CD4-positive, alpha-beta T cell treated with Interleukin-1 beta for 1 hour (primary cell): ENCODE data around the gene AFDN.
A peak's percentile ranks its signal among the peaks of the same experiment; 100 is the strongest.

Experiments used
- DNase-seq, 2 donors: peaks; one replicate each; pipeline ENCODE4 v3.0.0-alpha.2; 2020 to 2022

Gene AFDN

DNA sequence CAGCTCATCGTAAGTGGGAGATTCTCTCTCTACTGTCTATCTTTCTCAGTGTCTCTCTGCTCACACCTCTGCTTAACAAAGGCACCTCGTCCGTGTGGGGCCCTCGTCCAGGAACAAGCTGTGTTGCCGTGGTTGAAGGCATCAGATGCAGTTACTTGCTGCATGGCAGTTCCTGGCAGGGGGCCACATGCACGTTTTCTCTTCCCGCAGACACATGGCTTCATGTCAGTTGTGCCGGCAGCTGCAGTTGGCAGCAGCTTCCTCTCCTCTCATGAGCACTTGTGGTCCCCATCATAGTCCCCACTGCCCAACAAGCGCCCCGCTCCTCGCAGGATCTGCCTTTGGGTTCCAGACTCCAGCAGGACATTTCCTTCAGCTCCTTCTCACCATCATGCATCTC is 7.1 kb upstream of the AFDN start:
- no peak for DNase-seq

DNA sequence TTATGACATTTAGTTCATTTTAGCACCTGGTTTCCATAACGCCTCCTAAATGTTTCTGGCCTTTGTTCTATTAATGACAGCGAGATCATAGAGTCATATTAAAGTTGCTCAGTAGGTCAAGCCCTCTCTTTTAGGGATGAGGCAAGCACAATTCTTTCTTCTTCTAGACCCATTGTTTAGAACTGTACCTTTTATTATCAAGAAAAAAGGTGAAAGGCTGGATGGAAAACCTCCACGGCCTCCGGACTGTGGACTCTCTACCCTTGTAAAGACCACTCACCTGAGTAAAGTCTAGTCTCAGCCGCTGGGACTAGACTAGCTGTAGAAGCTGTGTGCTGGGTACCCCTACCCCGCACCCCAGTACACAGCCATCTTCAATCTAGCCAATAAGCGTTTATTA is 6.0 kb upstream of the AFDN start:
- DNase-seq, result no peak

GRCh38 chr6:167824591-167825331 is 1.9 kb upstream of the AFDN start:
- DNase-seq, result no peak

DNA sequence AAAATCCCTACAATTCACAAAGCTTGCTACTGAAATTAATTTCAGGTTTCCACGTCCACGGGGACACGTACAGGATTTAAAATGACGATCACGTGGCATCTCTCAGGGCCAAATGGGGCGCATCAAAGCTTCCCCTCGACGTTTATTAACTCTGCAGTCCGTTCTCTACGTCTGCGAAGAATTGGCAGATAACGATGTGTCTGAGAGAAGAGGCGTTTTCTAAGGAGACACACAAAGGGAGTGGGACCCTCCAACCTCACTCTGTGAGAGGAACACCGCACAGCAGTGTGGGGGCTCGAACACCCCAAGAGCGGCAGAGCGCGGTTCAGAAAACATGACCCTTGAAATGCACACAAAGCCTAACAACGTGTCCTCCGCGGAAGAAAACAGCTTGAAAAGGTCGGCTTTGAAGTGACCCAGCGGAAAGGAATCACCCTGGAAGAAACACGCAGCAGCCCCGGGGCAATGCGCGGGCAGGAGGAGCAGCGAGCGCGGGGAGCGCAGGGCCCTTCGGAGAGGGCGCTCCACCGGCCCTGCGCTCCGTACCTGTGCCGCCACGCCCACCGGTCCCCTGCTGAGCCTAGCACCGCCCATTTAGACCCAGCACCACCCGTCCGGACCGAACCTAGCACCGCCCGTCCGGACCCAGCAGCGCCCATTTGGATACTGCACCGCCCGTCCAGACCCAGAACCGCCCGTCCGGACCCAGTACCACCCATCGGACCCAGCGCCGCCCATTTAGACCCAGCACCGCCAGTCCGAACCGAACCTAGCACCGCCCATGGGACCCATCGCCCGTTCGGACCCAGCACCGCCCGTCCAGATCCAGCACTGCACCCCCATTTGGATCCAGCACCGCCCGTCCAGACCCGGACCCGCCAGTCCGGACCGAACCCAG is 1.1 kb upstream of the AFDN start:
- DNase-seq, result peak in 1 of 2 donors; percentile 27

GRCh38 chr6:167826230-167826895 is 348 bp upstream of the AFDN start:
- DNase-seq, result peak; percentile 62 to 70

GRCh38 chr6:167827583-167828324 is 1.0 kb downstream of the AFDN start:
- peak in 1 of 2 donors; percentile 35 for DNase-seq

GRCh38 chr6:167828325-167828956 is 1.7 kb downstream of the AFDN start:
- DNase-seq, result no peak

DNA sequence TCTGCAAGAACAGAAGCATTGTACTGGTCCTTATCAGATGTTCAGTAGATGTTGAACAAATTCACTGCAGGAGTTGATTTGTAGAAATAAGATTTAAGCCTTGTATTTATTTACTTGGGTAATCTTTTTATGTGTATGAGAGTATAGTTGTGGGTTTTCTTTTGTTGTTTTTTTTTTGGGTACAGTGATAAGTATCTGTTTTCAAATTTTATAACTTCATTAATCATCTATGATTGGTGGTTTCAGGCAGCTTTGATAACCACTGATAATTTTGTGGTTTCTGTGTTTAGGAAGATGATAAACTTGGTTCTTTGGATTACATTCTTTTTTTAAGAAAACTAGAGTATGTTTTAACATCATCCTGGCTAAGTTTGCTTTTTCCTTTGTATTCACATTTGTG is 2.8 kb downstream of the AFDN start:
- DNase-seq, result no peak

- DNase-seq, result no peak
Measured at GRCh38 chr6:167831281-167831828, 4.6 kb downstream of the AFDN start.

GRCh38 chr6:167832497-167833395 is 6.0 kb downstream of the AFDN start:
- no peak for DNase-seq

DNA sequence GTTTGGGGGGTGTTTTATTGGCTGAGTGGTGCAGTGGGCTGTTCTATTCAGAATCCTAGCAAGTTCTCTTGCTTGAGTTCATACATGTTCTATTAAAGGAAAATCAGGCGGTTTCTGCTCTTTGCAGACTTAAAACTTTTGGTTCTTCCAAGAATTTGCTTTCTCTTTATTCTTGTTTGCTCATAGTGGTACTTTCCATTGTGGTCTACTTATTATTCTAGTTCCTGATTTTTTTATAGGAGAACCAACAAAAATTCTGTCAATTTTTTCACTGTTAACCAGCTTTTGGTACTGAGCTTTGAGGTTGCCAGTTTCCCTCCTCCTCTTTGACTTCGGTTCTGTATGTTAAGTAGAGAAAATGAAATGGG is 6.7 kb downstream of the AFDN start:
- no peak for DNase-seq

DNA sequence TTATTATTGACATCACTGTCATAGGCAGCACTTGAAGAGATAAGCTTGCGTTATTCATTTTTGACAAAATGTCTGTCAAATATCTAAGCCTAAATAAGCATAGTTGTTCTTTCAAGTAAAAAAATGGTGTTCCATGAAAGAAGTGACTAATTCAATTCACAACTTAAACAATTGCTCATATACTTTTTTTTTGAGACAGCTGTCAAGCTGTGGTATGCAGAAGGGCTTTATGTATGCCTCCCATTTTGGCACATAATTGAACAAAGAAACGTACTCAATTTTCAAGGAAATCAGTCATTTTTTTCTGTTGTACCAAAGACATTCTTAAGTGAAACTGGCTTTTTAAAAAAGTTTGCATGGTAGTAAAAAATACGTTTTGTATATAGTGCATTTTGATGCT is 8.5 kb downstream of the AFDN start:
- no peak for DNase-seq

DNA sequence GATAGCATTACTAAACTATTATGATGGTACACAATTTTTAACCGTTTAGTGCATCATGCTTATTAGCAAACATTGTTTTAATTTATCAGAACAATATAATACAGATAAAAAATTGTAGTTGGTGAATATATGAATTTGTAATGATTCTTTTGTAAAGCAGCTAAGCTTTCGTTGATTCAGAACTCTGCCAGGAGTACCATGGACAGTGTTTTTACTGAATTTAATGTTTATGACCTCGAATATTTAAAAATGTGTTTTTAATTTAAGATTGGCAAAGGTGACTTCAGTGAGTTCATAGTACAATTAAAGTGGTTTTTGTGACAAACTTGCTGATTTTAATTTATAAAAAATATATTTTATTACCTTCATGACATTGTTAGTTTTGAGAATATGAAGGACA is 10.0 kb downstream of the AFDN start:
- no peak for DNase-seq

DNA sequence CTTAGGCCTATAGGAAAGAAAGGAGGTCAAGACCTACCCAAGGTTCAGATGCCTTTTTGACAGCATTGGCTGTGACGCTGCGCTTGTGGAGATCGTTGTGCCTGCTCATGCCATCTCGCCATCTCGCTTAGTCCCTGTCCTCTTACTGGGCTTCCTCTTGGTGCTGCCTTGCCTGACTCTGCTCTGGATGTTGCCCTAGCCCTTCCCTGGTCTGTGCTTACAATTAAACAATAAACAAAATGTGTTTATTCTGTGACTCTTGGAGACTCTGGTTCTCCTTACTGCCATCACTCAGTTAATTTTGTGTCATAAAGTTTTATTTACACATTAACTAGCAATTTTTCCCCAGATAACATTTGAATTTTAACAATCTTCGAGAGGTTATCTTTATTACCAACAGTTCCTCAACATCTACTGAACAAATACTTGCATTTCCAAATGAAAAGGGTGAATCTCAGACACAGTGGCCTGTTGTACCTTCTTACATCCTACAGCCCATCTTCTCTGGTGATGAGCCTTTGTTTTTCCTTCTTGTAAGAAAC is 11.6 kb downstream of the AFDN start:
- no peak for DNase-seq

- no peak for DNase-seq
Measured at GRCh38 chr6:167839343-167839742, 12.6 kb downstream of the AFDN start.

DNA sequence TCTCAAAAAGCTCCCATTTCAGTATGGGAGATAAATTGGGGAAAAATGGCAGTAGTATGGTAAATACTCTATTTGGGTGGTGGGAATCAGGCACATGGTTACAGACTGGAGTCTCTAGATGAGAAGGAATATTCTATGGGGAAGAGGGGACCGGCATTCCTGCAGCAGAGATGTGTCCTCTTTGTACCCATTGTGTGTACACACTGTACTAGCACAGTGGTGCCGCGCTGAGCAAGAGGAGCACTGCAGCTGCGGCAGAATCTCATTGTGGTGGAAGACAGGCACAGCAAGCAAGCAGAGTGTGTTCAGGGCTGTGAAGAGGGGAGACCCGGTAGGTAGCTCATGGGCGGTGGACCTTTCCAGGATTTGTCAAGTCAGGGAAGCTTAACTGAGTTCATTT is 13.0 kb downstream of the AFDN start:
- no peak for DNase-seq

DNA sequence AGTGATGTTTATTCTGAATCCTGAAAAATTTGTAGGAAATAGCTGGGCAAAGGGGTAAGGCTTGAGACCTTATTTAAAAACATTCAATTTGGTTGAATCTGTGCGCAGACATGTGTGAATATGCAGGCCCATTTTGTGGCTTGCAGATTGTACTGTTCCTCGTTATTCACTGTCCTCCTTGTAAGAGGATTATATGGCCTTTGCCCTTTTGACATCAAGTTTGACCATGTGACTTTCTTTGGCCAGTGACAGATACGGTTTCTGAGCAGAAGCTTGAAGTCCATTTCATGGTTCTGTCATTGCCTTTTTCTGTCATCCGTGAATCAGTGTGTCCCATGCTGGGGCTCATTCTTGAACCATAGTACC is 13.4 kb downstream of the AFDN start:
- DNase-seq, result no peak

- no peak for DNase-seq
Measured at GRCh38 chr6:167840526-167841179, 13.9 kb downstream of the AFDN start.

DNA sequence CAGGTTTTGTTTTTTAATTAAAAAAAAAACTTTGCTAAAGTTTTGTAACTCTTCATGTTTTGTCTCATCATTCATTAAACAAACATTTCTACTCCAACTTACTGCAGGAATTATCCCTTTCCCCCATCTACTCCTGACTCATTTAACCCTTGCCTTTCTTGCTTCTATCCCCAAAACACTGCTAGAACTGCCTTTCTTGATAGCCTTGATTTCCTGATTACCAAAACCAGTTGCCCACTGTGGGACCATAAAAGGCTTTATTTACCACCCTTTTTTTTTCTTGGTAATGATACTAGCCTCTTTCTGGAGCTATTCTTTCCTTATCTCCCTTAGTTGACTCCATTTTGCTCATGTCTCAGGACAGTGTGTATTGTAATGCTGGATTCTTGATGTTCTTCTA is 15.3 kb downstream of the AFDN start:
- no peak for DNase-seq

- DNase-seq, result no peak
Measured at GRCh38 chr6:167842457-167842856, 15.7 kb downstream of the AFDN start.
